Suprapubic skin (tissue), 4 donors: ENCODE results near the gene ANKLE2. TPM values are rescaled to one million over a fixed set of nuclear protein-coding genes. Genes with fewer than 3 reads are reported as not detected.

Experiments used
- DNase-seq, 2 donors: peaks; one replicate each; pipeline ENCODE4 v3.0.0-alpha.2; 2019; ENCODE audit warnings: low spot score in 2 of 2
- H3K27ac ChIP-seq: fragments of 200-600 bp; sonication (generic); one replicate; pipeline ENCODE4 v1.5.1; 2019
- H3K27me3 ChIP-seq: fragments of 200-600 bp; sonication (generic); one replicate; pipeline ENCODE4 v1.5.1; 2019
- H3K36me3 ChIP-seq: fragments of 200-600 bp; sonication (generic); one replicate; pipeline ENCODE4 v1.5.1; 2019
- H3K4me1 ChIP-seq: fragments of 200-600 bp; sonication (generic); one replicate; pipeline ENCODE4 v1.5.1; 2019
- H3K4me3 ChIP-seq: fragments of 200-600 bp; sonication (generic); one replicate; pipeline ENCODE4 v1.5.1; 2019; ENCODE audit warnings: mild to moderate bottlenecking
- H3K9me3 ChIP-seq: fragments of 200-600 bp; sonication (generic); one replicate; pipeline ENCODE4 v1.5.1; 2019
- EP300 ChIP-seq: sonication (generic); formaldehyde crosslinking; IDR thresholded peaks from one replicate; pipeline ENCODE4 v1.6.1; 2017; ENCODE audit warnings: antibody characterized with exemption
- POLR2A ChIP-seq, 2 donors: fragments of 450-650 bp; IDR thresholded peaks; one replicate each; pipeline ENCODE4 v1.6.1; 2017; ENCODE audit warnings: antibody characterized with exemption in 2 of 2, mild to moderate bottlenecking in 2 of 2, moderate library complexity in 2 of 2
- POLR2AphosphoS5 ChIP-seq, 3 donors: sonication (generic); formaldehyde crosslinking; IDR thresholded peaks; one replicate each; pipeline ENCODE4 v1.6.1; 2017; ENCODE audit warnings: antibody characterized with exemption in 3 of 3
- WGBS: methylation state at CpG from one replicate; pipeline ENCODE4 v1.1.5; 2018; 5-methylcytosine and 5-hydroxymethylcytosine counted together
- total RNA-seq, 4 donors: library from RNA; depleted of rRNA; stranded (reverse); fragments of >200 nt; gene quantifications; one replicate each; pipeline ENCODE4 v1.1.0, GENCODE V29; 2016
- TF ChIP-seq, protein P1 (sequence below), 2 donors: fragments of 200-600 bp in 1 of 2; fragments of 450-650 bp in 1 of 2; sonication (generic) in 1 of 2; IDR thresholded peaks; one replicate each; pipeline ENCODE4 v1.5.1; 2016 to 2019; ENCODE audit warnings: antibody characterized with exemption in 2 of 2, mild to moderate bottlenecking in 1 of 2, moderate library complexity in 1 of 2

The ANKLE2 gene
- total RNA-seq, 4 donors from 2014 or later: 74.7 to 222 (median 111) TPM

DNA sequence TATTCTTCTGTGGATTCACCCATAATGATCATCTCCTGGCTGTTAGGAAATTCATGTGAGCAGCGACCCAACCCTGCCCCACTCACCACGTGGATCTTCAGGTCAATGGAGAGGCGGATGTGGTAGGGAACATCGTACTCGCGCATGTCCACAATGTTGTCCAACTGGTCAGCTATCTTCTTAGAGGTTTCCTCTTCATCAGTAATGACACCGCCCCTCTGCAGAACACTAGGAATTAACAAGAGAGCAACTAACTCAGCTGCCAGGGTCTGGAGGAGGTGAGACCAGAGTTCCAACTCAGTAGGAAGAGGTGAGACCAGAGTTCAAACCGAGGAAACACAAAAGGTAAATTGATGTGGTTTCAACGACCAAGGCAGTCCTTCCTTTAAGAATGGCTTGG, 84.1 kb downstream of the ANKLE2 start:
- 88% methylated on average over 9 of the region's 9 CpGs for WGBS
- TF ChIP-seq EP300 (no peak), POLR2A (IDR thresholded peaks at IDR 0.05) (no peak), POLR2AphosphoS5 (IDR thresholded peaks at IDR 0.05) (no peak)
- TF ChIP-seq, protein P1, sequence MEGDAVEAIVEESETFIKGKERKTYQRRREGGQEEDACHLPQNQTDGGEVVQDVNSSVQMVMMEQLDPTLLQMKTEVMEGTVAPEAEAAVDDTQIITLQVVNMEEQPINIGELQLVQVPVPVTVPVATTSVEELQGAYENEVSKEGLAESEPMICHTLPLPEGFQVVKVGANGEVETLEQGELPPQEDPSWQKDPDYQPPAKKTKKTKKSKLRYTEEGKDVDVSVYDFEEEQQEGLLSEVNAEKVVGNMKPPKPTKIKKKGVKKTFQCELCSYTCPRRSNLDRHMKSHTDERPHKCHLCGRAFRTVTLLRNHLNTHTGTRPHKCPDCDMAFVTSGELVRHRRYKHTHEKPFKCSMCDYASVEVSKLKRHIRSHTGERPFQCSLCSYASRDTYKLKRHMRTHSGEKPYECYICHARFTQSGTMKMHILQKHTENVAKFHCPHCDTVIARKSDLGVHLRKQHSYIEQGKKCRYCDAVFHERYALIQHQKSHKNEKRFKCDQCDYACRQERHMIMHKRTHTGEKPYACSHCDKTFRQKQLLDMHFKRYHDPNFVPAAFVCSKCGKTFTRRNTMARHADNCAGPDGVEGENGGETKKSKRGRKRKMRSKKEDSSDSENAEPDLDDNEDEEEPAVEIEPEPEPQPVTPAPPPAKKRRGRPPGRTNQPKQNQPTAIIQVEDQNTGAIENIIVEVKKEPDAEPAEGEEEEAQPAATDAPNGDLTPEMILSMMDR (IDR thresholded peaks at IDR 0.05): no peak
- peaks cover 14% of the 10 kb centered on the region for H3K4me1 ChIP-seq
- H3K9me3 ChIP-seq: no peaks in the 10 kb centered on the region
- no peak for DNase-seq
- H3K27ac ChIP-seq: no peak overlapping the region
- peaks cover 70% of the 10 kb centered on the region for H3K36me3 ChIP-seq
- no peaks in the 10 kb centered on the region for H3K27me3 ChIP-seq
- no peak overlapping the region for H3K4me3 ChIP-seq

DNA sequence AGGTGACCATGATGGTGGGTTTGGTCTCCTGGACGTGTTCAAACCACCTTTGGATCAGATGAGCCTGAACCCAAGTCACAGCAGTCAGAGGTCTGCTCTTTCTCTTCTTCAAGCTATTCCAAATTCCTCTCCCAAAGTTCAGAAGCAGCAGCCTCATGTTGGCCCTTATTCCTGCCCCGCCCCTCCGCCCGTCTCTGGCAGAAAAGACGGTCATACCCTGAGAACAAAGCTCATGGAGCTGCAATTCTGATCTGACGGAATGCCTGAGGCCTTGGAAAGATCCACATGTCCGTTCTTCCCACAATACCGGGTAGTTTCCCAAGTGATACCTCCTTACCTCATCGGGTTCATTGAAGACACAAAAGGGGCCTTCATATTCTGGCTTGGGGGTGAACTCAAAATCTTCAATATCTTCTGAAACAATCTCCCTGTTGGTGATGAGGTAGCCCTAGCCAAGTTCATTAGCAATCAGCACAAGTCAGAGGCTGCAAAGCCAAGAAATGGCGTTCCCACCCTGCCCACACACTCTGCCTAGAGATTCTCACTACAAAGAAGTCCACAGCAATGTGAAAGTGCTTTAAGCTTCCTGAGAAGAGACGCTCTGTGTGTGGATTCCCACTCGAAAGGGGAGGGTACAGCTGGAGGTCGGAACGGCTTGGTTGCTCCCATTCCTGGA, 85.7 kb downstream of the ANKLE2 start:
- Histone ChIP-seq H3K27me3 (no peaks in the 10 kb centered on the region), H3K27ac (no peak overlapping the region), H3K4me3 (no peak overlapping the region), H3K36me3 (peaks cover 81% of the 10 kb centered on the region), H3K4me1 (peaks cover 14% of the 10 kb centered on the region), H3K9me3 (no peaks in the 10 kb centered on the region)
- 94% methylated on average over 14 of the region's 14 CpGs for WGBS
- TF ChIP-seq POLR2A (IDR thresholded peaks at IDR 0.05): no peak
- TF ChIP-seq EP300: no peak
- TF ChIP-seq, protein P1 (IDR thresholded peaks at IDR 0.05): no peak
- DNase-seq: no peak

Other genes with a start within 250 kb of the ANKLE2 start
- gene LRCOL1, start 151.2 kb downstream of the ANKLE2 start, total RNA-seq: not detected
- gene P2RX2, start 143.1 kb downstream of the ANKLE2 start, total RNA-seq: not detected
- gene POLE, start 74.5 kb downstream of the ANKLE2 start, total RNA-seq: 100 to 1,000 TPM in 1 of 4 donors, 10 to 100 TPM in 3; 34.1 to 130 (median 43.3) TPM
- gene PXMP2, start 74.2 kb downstream of the ANKLE2 start, total RNA-seq: 10 to 100 TPM in 3 of 4 donors, 1 to 10 TPM in 1; 10.0 to 30.0 (median 22.4) TPM
- gene PGAM5, start 51.0 kb downstream of the ANKLE2 start, total RNA-seq: 10 to 100 TPM; 31.4 to 43.1 (median 38.7) TPM
- gene GOLGA3, start 67.0 kb upstream of the ANKLE2 start, total RNA-seq: 10 to 100 TPM; 75.8 to 98.4 (median 81.0) TPM
- 10 to 100 TPM; 31.4 to 57.9 (median 40.3) TPM for gene CHFR, start 125.8 kb upstream of the ANKLE2 start, total RNA-seq
- gene ZNF605, start 194.5 kb upstream of the ANKLE2 start, total RNA-seq: 10 to 100 TPM in 1 of 4 donors, 1 to 10 TPM in 3; 4.9 to 18.3 (median 6.3) TPM
- 10 to 100 TPM; 10.5 to 23.4 (median 11.8) TPM for gene ZNF26, start 224.5 kb upstream of the ANKLE2 start, total RNA-seq